ENCODE measurements around the gene KCNH3. TPM values are rescaled to one million over a fixed set of nuclear protein-coding genes. Genes with fewer than 3 reads are reported as not detected.

Gene KCNH3
- polyA plus RNA-seq, 3 donors, result 3.8 to 6.1 (median 5.4) TPM

GRCh38 chr12:49555631-49556390, 17.0 kb downstream of the KCNH3 start:
- DNase-seq (ENCODE audit: extremely low read depth in 1 of 11, low read depth in 9 of 11, low spot score in 4 of 11), result no peak

GRCh38 chr12:49556391-49557186, 17.8 kb downstream of the KCNH3 start:
- no peak for DNase-seq (ENCODE audit: extremely low read depth in 1 of 11, low read depth in 9 of 11, low spot score in 4 of 11)

GRCh38 chr12:49557187-49557916, 18.5 kb downstream of the KCNH3 start:
- no peak for DNase-seq (ENCODE audit: extremely low read depth in 1 of 11, low read depth in 9 of 11, low spot score in 4 of 11)

- DNase-seq (ENCODE audit: extremely low read depth in 1 of 11, low read depth in 9 of 11, low spot score in 4 of 11), result no peak
Measured at GRCh38 chr12:49557917-49558215, 19.0 kb downstream of the KCNH3 start.

- no peak for DNase-seq (ENCODE audit: extremely low read depth in 1 of 11, low read depth in 9 of 11, low spot score in 4 of 11)
Measured at GRCh38 chr12:49558526-49558925, 19.7 kb downstream of the KCNH3 start.

GRCh38 chr12:49559011-49559675, 20.3 kb downstream of the KCNH3 start:
- no peak for DNase-seq (ENCODE audit: extremely low read depth in 1 of 11, low read depth in 9 of 11, low spot score in 4 of 11)

- no peak for DNase-seq (ENCODE audit: extremely low read depth in 1 of 11, low read depth in 9 of 11, low spot score in 4 of 11)
Measured at GRCh38 chr12:49560695-49561094, 21.9 kb downstream of the KCNH3 start.

GRCh38 chr12:49562233-49562632, 23.4 kb downstream of the KCNH3 start:
- no peak for DNase-seq (ENCODE audit: extremely low read depth in 1 of 11, low read depth in 9 of 11, low spot score in 4 of 11)

GRCh38 chr12:49562831-49563230, 24.0 kb downstream of the KCNH3 start:
- no peak for DNase-seq (ENCODE audit: extremely low read depth in 1 of 11, low read depth in 9 of 11, low spot score in 4 of 11)

- no peak for DNase-seq (ENCODE audit: extremely low read depth in 1 of 11, low read depth in 9 of 11, low spot score in 4 of 11)
Measured at GRCh38 chr12:49563951-49564685, 25.3 kb downstream of the KCNH3 start.

- DNase-seq (ENCODE audit: extremely low read depth in 1 of 11, low read depth in 9 of 11, low spot score in 4 of 11), result no peak
Measured at GRCh38 chr12:49564686-49565405, 26.0 kb downstream of the KCNH3 start.

- no peak for DNase-seq (ENCODE audit: extremely low read depth in 1 of 11, low read depth in 9 of 11, low spot score in 4 of 11)
Measured at GRCh38 chr12:49565406-49566265, 26.8 kb downstream of the KCNH3 start.

GRCh38 chr12:49566361-49566760, 27.5 kb downstream of the KCNH3 start:
- DNase-seq (ENCODE audit: extremely low read depth in 1 of 11, low read depth in 9 of 11, low spot score in 4 of 11), result no peak

GRCh38 chr12:49567302-49567610, 28.4 kb downstream of the KCNH3 start:
- DNase-seq (ENCODE audit: extremely low read depth in 1 of 11, low read depth in 9 of 11, low spot score in 4 of 11), result no peak

GRCh38 chr12:49567611-49568441, 29.0 kb downstream of the KCNH3 start, which contains the start of gene MCRS1:
MCRS1 (minus strand) TSS chr12:49568142; CDS start chr12:49566731, 1,411 bp downstream.
- DNase-seq (ENCODE audit: extremely low read depth in 1 of 11, low read depth in 9 of 11, low spot score in 4 of 11), result peak; percentile 81 to 91 (median 86)

GRCh38 chr12:49568442-49569162, 29.8 kb downstream of the KCNH3 start:
- no peak for DNase-seq (ENCODE audit: extremely low read depth in 1 of 11, low read depth in 9 of 11, low spot score in 4 of 11)
